Pancreas (tissue), 10 donors: Measurements from ENCODE around the gene ABI2. TPM values are rescaled to one million over a fixed set of nuclear protein-coding genes. Genes with fewer than 3 reads are reported as not detected.
"Not testable (repeated sequence)": the region's sequence is repeated elsewhere in the genome, so short reads cannot be mapped to it uniquely, and the experiment has no call there.

ENCODE experiments used
- ATAC-seq, 4 donors: fragments of 200-7000 bp; cut with Tn5 transposase; one replicate each; pipeline versions ENCODE4 v1.8.0 to v1.9.1; 2020; ENCODE audit warnings: mild to moderate bottlenecking in 4 of 4, moderate library complexity in 4 of 4
- DNase-seq, 6 donors: peaks; one replicate each; pipeline ENCODE4 v3.0.0-alpha.2; 2020
- FAIRE-seq: peaks from 2 replicates; lab custom pipeline; 2012; peaks lifted over from hg19 to GRCh38; lab: Jason Lieb, UNC
- H3K27ac ChIP-seq, 4 donors: fragments of 200-600 bp; sonication (generic); 1 replicate in 3 of 4; 2 replicates in 1 of 4; pipeline versions ENCODE4 v1.5.0 to v1.8.0; 2020
- H3K27me3 ChIP-seq, 4 donors: fragments of 200-600 bp; one replicate each; pipeline ENCODE4 v1.8.0; 2021
- H3K36me3 ChIP-seq, 3 donors: fragments of 200-600 bp; sonication (generic) in 1 of 3; one replicate each; pipeline versions ENCODE4 v1.5.0 to v1.8.0; 2020 to 2021
- H3K4me1 ChIP-seq, 3 donors: fragments of 200-600 bp; one replicate each; pipeline ENCODE4 v1.8.0; 2021
- H3K4me3 ChIP-seq, 4 donors: fragments of 200-600 bp; sonication (generic) in 2 of 4; one replicate each; pipeline versions ENCODE4 v1.5.0 to v1.8.0; 2020 to 2021
- H3K9me3 ChIP-seq, 4 donors: fragments of 200-600 bp; one replicate each; pipeline ENCODE4 v1.8.0; 2021
- CTCF ChIP-seq, 4 donors: fragments of 200-600 bp; sonication (generic) in 3 of 4; IDR thresholded peaks; one replicate each; pipeline versions ENCODE4 v1.5.0 to v1.8.0; 2021; ENCODE audit warnings: antibody characterized with exemption in 4 of 4
- WGBS, 2 donors: extraction: QIAGEN DNeasy Blood & Tissue Kit; methylation state at CpG; one replicate each; pipeline ENCODE4 v1.1.7; 2013; 5-methylcytosine and 5-hydroxymethylcytosine counted together
- intact Hi-C, 3 donors: fragments of 100-400 bp; cut with DNase I; formaldehyde crosslinking; loops; one replicate each; pipeline versions ENCODE4 v1.11.1 to v1.14.2; 2022
- polyA plus RNA-seq, 2 donors: library from polyadenylated mRNA; stranded (reverse); fragments of 200-250 nt; gene quantifications; one replicate each; pipeline ENCODE4 v1.2.3, GENCODE V29; 2013
- total RNA-seq, 6 donors: library from RNA; stranded (reverse); fragmentation: NEBNext Ultra II Directional in 4 of 6; extraction: Animal tissue kit (Norgen Biotek cat#: 25700) in 4 of 6; gene quantifications; one replicate each; pipeline versions ENCODE4 v1.2.1 to v1.2.4, GENCODE V29; 2021 to 2023
- donor health status: healthy with polysubstance abuse.
- donor health status: DM: no; HTN: no; CAD: no; lungs with moderate emphysema.
- donor health status: DM: no; HTN: no; CAD: no.
- donor health status: control.
- donor health status: control.
- donor health status: Bipolar disorder and iron deficiency.
- donor health status: DM: yes; HTN: yes; CAD: no.
- donor health status: DM: no; HTN: no; CAD: no.
- donor health status: DM: no; HTN: no; CAD: no.
- donor health status: DM: yes; HTN: yes; CAD: no.

Gene ABI2
- total and polyA plus RNA-seq, 8 donors, result 4.9 to 27.9 (median 12.7) TPM

DNA sequence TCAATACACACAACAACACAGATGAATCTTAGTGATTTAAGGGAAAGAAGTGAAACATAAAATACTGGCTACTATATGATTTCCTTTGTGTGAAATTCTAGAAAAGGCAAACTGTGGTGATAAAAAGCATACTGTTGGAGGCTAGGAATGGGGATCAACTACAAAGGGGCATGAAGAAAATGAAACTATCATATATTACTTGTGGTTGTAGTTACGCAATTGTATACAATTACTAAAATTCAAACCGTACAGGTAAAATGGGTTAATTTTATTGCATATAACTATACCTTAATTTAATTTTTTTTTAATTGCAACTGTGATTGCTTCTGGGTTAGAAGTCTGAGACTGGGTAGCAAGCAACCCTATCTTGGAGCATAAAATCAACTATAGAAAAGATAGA, 41.7 kb upstream of the ABI2 start:
- DNase-seq, result no peak
- FAIRE-seq, result no peak
- intact Hi-C loops, result no loop called here

DNA sequence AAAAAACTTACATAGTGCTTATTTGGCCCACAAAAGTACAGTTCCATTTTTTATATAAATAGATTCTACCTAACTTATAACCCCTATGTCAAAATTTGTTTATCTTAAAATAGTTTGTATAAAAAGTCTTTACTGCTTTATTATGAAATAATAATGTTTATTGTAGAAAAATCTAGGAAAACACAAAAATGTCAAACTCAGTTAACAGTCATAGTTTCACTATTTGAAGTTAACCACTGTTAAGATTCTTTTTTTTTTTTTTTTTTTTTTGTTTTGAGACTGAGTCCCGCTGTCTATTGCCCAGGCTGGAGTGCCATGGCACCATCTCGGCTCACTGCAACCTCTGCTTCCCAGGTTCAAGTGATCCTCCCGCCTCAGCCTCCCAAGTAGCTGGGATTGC, 26.5 kb upstream of the ABI2 start:
- 98 to 99% methylated on average over 3 of the region's 3 CpGs for WGBS, 2 donors
- no peak for DNase-seq

More for the DNA sequence above, 41.7 kb upstream of the ABI2 start:
- no peaks in the 10 kb centered on the region for H3K4me1 ChIP-seq
- no peak overlapping the region for H3K27ac ChIP-seq
- no peaks in the 10 kb centered on the region for H3K9me3 ChIP-seq
- no peak for ATAC-seq
- peaks cover 0 to 37% (median 3%) of the 10 kb centered on the region in 3 donors for H3K36me3 ChIP-seq
- H3K27me3 ChIP-seq, result no peaks in the 10 kb centered on the region
- H3K4me3 ChIP-seq, result no peak overlapping the region
- 90 to 96% methylated on average over 2 of the region's 2 CpGs for WGBS, 2 donors
- TF ChIP-seq CTCF (IDR thresholded peaks at IDR 0.05), result no peak

DNA sequence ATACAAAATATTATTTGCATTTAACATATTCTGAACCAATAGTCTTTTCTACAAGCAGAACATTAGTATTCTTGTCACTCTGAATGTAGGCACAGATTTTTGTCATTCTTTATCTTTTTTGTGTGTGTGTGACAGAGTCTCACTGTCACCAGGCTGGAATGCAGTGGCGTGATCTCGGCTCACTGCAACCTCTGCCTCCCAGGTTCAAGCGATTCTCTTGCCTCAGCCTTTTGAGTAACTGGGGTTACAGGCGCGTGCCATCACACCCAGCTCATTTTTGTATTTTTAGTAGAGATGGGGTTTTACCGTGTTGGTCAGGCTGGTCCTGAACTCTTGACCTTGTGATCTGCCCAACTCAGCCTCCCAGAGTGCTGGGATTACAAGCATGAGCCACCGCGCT, 25.6 kb upstream of the ABI2 start:
- ATAC-seq, H3K9me3 ChIP-seq, DNase-seq, H3K36me3 ChIP-seq, FAIRE-seq, H3K4me3 ChIP-seq, intact Hi-C loops, H3K27ac ChIP-seq, H3K27me3 ChIP-seq, H3K4me1 ChIP-seq: not testable (repeated sequence)
- WGBS, 2 donors, result 98% methylated on average over 8 of the region's 8 CpGs

More for the DNA sequence above, 26.5 kb upstream of the ABI2 start:
- ATAC-seq (no peak), FAIRE-seq (no peak)
- TF ChIP-seq CTCF (IDR thresholded peaks at IDR 0.05), result no peak
- H3K27me3 ChIP-seq, result no peaks in the 10 kb centered on the region
- H3K4me3 ChIP-seq, result no peak overlapping the region
- intact Hi-C loops, result no loop called here
- peaks cover 4 to 12% (median 4%) of the 10 kb centered on the region in 3 donors for H3K36me3 ChIP-seq
- no peak overlapping the region for H3K27ac ChIP-seq
- H3K4me1 ChIP-seq, result no peaks in the 10 kb centered on the region
- no peaks in the 10 kb centered on the region for H3K9me3 ChIP-seq

DNA sequence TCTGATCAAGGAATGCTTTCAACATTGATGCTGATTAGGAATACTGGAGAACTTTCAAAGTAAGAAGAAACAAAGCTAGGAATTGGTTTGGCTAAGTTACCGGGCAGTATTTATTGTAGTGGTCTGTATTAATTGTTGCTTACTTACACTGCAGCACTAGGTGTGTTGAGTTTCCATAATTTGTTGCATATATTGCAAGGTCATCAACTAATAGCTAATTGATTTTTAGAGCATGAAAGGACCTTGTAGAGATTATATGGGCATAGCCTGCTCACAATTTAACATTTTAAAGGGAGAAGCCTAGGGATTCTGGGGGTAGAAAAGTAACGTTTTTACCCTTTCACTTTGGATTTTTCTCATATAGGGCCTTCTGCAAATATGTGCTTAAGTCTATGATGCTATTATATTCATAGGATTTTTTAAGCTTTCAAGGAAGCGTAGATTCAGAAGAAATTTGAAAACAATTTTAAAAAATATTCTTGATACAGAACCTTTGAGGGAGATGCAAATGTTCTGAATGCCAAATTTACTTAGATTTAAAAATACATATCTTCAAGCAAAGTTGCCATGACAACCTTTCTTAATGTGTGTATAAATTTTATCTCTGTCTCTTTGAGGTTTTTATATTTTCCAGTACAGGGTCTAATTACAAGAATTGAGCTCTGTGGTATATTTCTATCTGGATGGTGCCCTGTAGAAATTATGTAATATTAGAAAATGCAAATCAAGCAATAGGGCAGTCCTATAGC, 17.3 kb upstream of the ABI2 start:
- no peak overlapping the region for H3K4me3 ChIP-seq
- FAIRE-seq, result no peak

DNA sequence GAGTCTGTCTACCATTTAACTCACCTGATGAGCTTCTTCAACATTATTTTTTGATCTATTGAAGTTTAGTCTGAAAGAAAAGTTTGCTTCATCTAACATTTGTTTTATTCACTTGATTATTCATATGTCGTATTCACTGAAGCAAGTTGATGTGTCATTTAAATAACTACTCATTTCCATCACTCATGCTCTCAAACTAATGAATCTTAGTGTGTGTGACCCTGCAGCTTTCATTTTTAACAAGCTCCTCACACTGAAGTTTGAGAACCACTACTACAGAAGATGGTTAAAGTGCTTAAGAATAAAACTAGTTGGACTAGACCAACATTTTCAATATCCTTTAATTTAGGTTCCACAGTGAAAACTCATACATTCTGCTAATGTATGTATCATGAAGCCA, 1.8 kb upstream of the ABI2 start:
- no peak overlapping the region for H3K27ac ChIP-seq
- H3K4me1 ChIP-seq, result peaks cover 0 to 3% (median 0%) of the 10 kb centered on the region in 3 donors
- ATAC-seq (no peak), FAIRE-seq (no peak), DNase-seq (no peak)
- no peaks in the 10 kb centered on the region for H3K36me3 ChIP-seq
- no peak overlapping the region for H3K4me3 ChIP-seq
- intact Hi-C loops, result no loop called here
- no peak for TF ChIP-seq CTCF (IDR thresholded peaks at IDR 0.05)
- no peaks in the 10 kb centered on the region for H3K9me3 ChIP-seq
- WGBS, 2 donors, result 86 to 94% methylated on average over 1 of the region's 1 CpG
- no peaks in the 10 kb centered on the region for H3K27me3 ChIP-seq

More for the DNA sequence above, 17.3 kb upstream of the ABI2 start:
- ATAC-seq (no peak), DNase-seq (no peak)
- WGBS, 2 donors, result 86 to 92% methylated on average over 3 of the region's 3 CpGs
- Histone ChIP-seq H3K4me1 (no peaks in the 10 kb centered on the region), H3K9me3 (no peaks in the 10 kb centered on the region), H3K27ac (no peak overlapping the region), H3K27me3 (no peaks in the 10 kb centered on the region), H3K36me3 (no peaks in the 10 kb centered on the region)
- intact Hi-C loops, result no loop called here
- no peak for TF ChIP-seq CTCF (IDR thresholded peaks at IDR 0.05)
